ENCODE measurements around the gene CCBE1. TPM values are rescaled to one million over a fixed set of nuclear protein-coding genes. Genes with fewer than 3 reads are reported as not detected.

The CCBE1 gene
- total and polyA plus RNA-seq, 2 of the 4 experiments (the other 2 are of a cell fraction) = 64.8 to 148 TPM

GRCh38 chr18:59509481-59510442 lies 187.5 kb downstream of the CCBE1 start (continued):
- TF ChIP-seq MXI1 (IDR thresholded peaks at IDR 0.05; ENCODE audit: borderline replicate concordance, low read depth, low read length) = no peak

- no peak overlapping the region for H3K27ac ChIP-seq (ENCODE audit: insufficient read depth, low read length)
- H2AFZ ChIP-seq (replicated peaks; ENCODE audit: low read length, poor library complexity) = no peak overlapping the region
- H3K4me3 ChIP-seq (ENCODE audit: insufficient read depth, low read depth, low read length) = no peak overlapping the region
- H2BK120ac ChIP-seq (ENCODE audit: low read depth, low read length) = no peak overlapping the region
- no peaks in the 10 kb centered on the region for H3K9me3 ChIP-seq (ENCODE audit: control insufficient read depth, insufficient read depth, low read length)
- peaks cover 30% of the 10 kb centered on the region for H3K9me1 ChIP-seq (ENCODE audit: insufficient read depth, low read length)
- H3K79me1 ChIP-seq (ENCODE audit: low read depth in 1 of 2, low read length in 2 of 2) = peaks cover 35 to 64% of the 10 kb centered on the region in 2 experiments; a peak in 3 of 4 replicates
- no TSS peak for BruUV-seq (replicated peaks)
- TF ChIP-seq USF2 (IDR thresholded peaks at IDR 0.05; ENCODE audit: low read depth, low read length) (no peak), CEBPB (IDR thresholded peaks at IDR 0.05; ENCODE audit: low read depth, low read length) (peak; percentile 14; the same call in 1 of the 2 replicates), CHD1 (IDR thresholded peaks at IDR 0.05; ENCODE audit: low read depth, low read length) (no peak)
- no peak overlapping the region for H3K4me2 ChIP-seq (ENCODE audit: low read depth, low read length)
- ATAC-seq (ENCODE audit: low read depth) = no peak
- H3K23ac ChIP-seq (ENCODE audit: low read depth, low read length) = no peak overlapping the region
- H3K9ac ChIP-seq (ENCODE audit: low read depth, low read length) = no peak overlapping the region
- H3K4ac ChIP-seq (ENCODE audit: low read depth, low read length) = no peak overlapping the region
- CTCF ChIA-PET = no interaction called here
- dilution Hi-C loops (cut with HindIII; ENCODE audit: low sequenced_read_pairs, unreplicated experiment) (no loop called here), intact Hi-C loops (cut with micrococcal nuclease) (no loop called here), in situ Hi-C loops (cut with MboI; ENCODE audit: low sequenced_read_pairs) (no loop called here)
- no peak overlapping the region for H2AK9ac ChIP-seq (replicated peaks; ENCODE audit: low read depth, low read length, poor library complexity)
- H2BK5ac ChIP-seq (ENCODE audit: low read depth, low read length, poor library complexity, severe bottlenecking) = no peak overlapping the region
- no peak overlapping the region for H3K56ac ChIP-seq (ENCODE audit: extremely low read depth, insufficient read depth, low read length)
- peak; percentile 44 for DNase-seq
- no peaks in the 10 kb centered on the region for H3K36me3 ChIP-seq (ENCODE audit: control insufficient read depth, insufficient read depth, low read length)
- H3K27me3 ChIP-seq (ENCODE audit: control insufficient read depth, insufficient read depth, low read length) = no peaks in the 10 kb centered on the region
- no peak overlapping the region for H3K14ac ChIP-seq (replicated peaks; ENCODE audit: low read depth, low read length)
- no peak overlapping the region for H4K5ac ChIP-seq (ENCODE audit: low read depth, low read length)
- peaks cover 47% of the 10 kb centered on the region for H4K20me1 ChIP-seq (ENCODE audit: insufficient read depth, low read length)
- peaks cover 28% of the 10 kb centered on the region for H3K4me1 ChIP-seq (ENCODE audit: control insufficient read depth, insufficient read depth, low read length)
- POLR2A ChIA-PET (ENCODE audit: unreplicated experiment) = no interaction called here
- no peak overlapping the region for H2BK20ac ChIP-seq (ENCODE audit: low read depth, low read length)
- peak overlapping the region; percentile 40; the same call in 1 of the 3 replicates for H2BK15ac ChIP-seq (ENCODE audit: low read depth, low read length)
- no peak overlapping the region; the same call in 1 of the 2 replicates for H2AK5ac ChIP-seq (ENCODE audit: low read depth, low read length)
- H4K91ac ChIP-seq (ENCODE audit: insufficient read depth, low read depth, low read length) = no peak overlapping the region
- H3K18ac ChIP-seq (ENCODE audit: low read depth, low read length) = no peak overlapping the region
- no peak overlapping the region for H4K8ac ChIP-seq (ENCODE audit: low read depth in 2 of 2, low read length in 2 of 2)
Observed at GRCh38 chr18:59505356-59505755, 191.9 kb downstream of the CCBE1 start.

Data from IMR-90 (cell line).